GM18867 (cell line): ENCODE measurements around the gene EDNRA.

ENCODE experiments used
- ATAC-seq: cut with Tn5 transposase; IDR thresholded peaks from one replicate; pipeline ENCODE4 v1.9.1; 2021; ENCODE audit warnings: mild to moderate bottlenecking, moderate library complexity; ENCODE audit not compliant: unreplicated experiment

Gene EDNRA

DNA sequence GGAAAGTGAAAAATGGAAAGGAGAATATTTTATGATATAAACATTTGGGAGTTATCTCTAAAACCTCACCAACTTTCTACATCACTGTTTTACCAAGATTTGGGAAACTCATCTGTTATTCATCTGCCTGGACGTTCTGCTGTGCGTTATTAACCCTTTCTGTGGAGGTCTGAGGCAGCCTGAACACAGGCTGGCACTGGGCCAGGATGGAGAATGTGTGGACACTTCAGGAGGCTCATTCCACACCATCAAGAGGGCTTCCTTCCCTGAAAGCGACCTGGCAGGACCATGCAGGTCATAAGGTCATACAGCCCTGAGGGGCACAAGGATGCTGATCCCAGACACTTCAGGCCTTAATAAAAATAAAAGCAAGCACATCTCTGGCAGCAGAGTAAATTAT, 105.1 kb downstream of the EDNRA start:
- ATAC-seq, result no peak

GRCh38 chr4:147586637-147587036, 105.7 kb downstream of the EDNRA start:
- ATAC-seq, result peak; percentile 88

DNA sequence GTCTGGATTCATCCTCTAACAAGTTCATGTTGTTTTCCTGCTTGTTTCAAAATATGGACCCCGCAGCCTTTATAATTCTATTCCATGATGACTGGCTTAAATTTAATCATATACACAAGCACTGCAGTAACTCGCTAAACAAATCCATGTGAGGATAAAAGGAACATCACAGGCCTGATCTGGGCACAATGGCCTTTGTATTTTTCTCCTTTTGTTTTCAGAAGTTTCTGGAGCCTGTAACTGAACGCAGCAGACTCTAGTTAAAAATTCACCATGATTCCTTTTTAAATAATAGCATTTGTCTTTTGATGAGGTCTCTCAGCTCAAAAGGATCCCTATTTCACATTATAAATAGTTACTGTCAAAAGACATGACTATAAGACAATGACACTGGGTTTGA, 106.1 kb downstream of the EDNRA start:
- no peak for ATAC-seq

GRCh38 chr4:147589586-147589985, 108.7 kb downstream of the EDNRA start:
- no peak for ATAC-seq

DNA sequence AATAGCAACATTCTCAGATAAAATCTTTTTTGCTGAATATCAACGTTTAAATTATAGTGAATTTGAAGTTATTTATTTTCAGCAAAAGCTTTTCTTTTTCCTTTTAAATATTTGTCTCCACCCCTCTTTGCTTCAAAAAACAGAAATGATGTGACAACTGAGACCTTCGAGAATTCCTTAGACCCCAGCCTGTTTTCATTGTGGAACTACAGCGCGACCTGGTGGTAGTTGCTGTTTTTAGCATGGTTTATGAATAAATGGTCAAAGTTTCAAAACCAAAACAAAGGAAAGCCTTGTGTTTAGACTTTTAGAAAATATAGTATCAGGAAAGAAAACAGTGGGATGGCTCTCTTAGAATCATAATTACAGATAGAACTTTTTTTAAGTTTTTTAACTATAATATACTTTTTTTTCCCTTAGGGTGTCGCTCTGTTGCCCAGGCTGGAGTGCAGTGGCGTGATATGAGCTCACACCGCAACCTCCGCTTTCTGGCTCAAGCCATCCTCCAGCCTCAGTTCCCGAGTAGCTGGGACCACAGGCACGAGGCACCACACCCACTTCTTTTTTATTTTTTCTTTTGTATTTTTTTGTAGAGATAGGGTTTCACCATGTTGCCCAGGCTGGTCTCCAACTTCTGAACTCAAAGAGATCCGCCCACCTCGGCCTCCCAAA, 109.5 kb downstream of the EDNRA start:
- no peak for ATAC-seq

DNA sequence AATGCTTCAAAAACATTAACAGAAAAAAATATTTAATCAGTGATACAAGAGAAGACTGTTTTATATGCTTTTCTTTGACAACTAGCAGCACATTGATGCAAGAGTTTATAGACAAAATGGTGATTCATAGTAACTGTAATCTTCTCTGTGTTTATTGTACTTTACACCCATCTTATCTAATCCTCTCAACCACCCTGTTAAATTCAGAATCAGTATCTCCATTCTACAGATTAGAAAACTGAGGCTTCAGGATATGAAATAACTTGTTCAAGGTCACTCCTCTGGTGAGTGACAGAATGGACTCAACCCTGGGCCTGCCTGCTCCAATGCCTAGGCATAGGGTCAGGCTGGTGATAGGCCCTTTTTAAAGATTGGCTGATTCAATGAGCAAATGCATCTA, 110.2 kb downstream of the EDNRA start:
- no peak for ATAC-seq

GRCh38 chr4:147594107-147594506, 113.2 kb downstream of the EDNRA start:
- ATAC-seq, result no peak
